Stimulated activated CD4-positive, alpha-beta T cell treated with anti-CD3 and anti-CD28 coated beads, Interleukin-4, amount 100 ng/mL, for 48 hours (primary cell): ENCODE data around the gene DGCR2.
"Not testable (repeated sequence)": the region's sequence is repeated elsewhere in the genome, so short reads cannot be mapped to it uniquely, and the experiment has no call there.

Experiments
- DNase-seq, 2 donors: peaks; one replicate each; pipeline ENCODE4 v3.0.0-alpha.2; 2020; ENCODE audit warnings: low read depth in 2 of 2

Gene DGCR2

DNA sequence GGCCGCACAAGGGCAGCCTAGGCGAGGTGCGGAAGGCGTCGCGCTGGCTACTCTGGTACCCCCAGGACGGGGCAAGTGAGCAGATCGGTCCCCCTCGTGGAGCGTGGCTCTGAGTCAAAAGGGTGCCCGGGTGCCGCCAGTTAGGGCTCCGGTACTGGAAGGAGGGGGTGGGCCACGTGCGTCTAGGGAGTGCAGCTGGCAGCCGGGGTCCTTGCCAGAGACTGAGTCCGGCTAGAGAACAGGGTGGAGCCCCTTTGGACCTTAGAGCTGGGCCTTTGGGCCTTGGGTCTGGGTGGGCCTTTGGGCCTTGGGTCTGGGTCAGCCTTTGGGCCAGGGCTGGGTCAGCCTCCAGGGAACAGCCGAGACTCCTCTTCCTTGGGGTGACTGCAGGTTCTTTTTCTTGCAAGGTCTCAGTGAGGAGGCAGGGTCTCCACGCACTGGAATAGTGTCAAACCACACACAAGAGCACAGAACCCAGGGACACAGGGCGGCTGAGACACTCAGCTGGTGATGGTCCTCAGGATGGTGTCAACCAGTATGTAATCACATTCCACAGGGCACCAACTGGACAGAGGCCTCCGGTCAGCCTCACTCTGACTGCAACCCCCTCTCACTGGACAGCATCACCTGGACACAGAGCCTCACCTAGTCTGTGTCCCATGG, 91.9 kb downstream of the DGCR2 start:
- not testable (repeated sequence) for DNase-seq

GRCh38 chr22:19029113-19030103, 92.8 kb downstream of the DGCR2 start:
- DNase-seq: not testable (repeated sequence)

DNA sequence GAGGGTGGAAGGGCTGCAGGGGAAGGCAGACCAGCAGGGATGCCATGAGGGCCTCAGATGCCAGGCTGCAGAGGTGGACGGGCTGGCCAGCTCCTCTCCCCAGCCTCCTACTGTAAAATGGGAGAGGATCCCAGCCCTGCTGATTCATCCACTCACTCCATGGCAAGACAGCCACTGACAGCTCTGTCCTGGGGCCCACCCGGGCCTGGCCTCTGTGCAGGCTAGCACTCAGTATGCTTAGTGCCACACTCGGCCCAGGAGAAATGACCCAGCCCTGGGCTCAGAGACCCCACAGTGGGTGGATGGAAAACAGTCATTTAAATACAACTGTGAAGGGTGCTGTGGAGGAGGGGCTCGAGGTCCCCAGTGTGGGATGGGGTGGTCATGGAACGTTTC, 94.2 kb downstream of the DGCR2 start:
- DNase-seq: not testable (repeated sequence)

DNA sequence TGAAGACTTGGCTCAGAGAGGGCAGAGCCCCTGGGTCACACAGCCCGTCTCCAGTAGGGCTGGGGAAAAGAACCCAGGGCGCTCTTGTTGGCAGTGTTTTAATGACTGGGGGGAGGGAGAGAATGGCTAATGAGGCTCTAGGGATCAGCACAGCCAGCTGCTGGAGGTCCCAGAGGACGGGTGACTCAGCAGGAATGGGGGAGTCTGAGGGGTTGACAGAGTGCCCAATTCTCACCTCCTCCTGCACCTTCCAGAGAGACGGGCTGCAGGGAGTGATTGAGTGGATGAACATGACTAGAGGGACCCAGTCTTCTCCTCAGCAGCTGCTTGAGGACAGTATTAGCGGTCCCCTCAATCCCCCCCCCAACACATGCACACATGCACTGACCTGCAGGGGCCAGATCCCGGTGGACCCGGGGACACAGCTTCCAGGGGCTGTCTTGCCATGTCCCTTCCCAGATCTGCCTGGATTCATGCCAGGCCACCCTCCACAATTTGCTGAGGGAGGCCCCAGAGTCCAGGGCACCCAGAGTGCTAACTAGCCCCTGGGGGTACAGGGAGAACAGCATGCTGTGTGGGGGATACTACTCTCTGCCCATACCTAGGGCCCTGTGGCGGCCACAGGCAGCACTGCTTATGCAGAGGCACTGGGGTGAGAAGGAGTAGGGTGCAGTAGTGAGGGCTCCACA, 94.7 kb downstream of the DGCR2 start:
- not testable (repeated sequence) for DNase-seq

- not testable (repeated sequence) for DNase-seq
Measured at GRCh38 chr22:19026080-19026479, 96.1 kb downstream of the DGCR2 start.

DNA sequence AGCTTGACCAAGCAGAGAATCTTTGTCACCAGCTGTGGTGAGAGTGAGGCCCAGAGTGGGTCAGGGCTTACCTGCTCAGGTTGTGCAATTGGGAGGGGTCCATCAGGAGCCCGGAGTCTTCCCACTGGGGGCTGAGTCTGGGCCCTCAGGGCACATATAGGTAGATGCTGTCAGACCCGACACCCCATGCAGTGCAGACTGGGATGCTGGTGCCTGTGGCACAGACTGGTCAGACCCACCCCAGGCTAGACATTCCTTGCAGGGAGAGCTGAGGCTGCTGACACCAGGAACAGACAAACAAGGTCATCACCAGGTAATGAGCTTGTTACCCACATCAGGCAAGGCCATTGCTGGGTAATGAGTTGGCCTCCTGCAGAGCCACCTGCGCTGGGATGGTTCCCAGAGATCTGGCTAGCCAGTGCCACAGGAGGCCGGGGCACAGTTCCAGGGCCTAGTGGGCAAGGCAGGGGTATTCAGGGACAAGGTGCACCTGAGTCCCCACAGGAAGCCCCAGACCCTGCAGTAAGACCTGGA, 97.2 kb downstream of the DGCR2 start:
- DNase-seq: not testable (repeated sequence)

GRCh38 chr22:19023931-19024330, 98.3 kb downstream of the DGCR2 start:
- not testable (repeated sequence) for DNase-seq

DNA sequence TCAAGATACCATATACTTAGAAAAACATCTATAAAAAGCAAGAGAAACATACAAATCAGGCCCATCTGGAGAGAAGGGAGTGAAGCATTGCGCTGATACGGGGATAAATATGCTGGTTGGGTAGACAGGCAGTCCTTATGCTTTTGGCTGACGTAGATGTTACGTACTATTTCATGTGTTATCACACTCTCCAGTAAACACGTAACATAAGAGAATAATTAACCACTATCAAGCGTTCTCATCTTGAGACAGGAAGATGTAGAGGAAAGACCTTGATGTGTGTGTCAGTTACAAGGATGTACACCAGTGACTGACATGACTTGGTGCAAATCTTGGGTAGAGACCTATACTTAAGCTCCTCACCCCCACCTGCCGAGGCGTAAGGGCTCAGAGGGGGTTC, 99.5 kb downstream of the DGCR2 start:
- DNase-seq: no peak

- DNase-seq: no peak
Measured at GRCh38 chr22:19019679-19020032, 102.6 kb downstream of the DGCR2 start.

- DNase-seq: no peak
Measured at GRCh38 chr22:19019029-19019678, 103.1 kb downstream of the DGCR2 start.

DNA sequence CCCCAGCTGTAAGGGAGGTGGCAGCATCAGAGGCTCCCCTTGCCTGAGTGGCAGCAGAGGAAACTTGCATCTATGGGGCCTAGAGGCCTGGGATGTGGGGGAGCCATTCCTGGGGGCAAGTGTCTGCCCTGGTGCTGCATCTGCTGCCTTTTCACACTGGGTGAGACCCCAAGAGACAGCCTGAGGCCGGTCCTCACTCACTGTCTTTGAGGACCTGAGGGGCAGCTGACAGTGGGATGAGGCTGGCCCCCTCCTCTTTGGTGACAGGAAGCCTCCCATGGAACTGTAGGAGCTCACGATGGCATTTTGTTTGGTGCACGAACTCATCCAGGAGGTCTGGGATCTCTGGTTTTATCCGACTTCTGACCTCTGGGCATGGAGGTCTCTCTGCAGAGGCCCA, 104.0 kb downstream of the DGCR2 start:
- DNase-seq: no peak

GRCh38 chr22:19016081-19016766, 106.0 kb downstream of the DGCR2 start:
- DNase-seq: no peak

DNA sequence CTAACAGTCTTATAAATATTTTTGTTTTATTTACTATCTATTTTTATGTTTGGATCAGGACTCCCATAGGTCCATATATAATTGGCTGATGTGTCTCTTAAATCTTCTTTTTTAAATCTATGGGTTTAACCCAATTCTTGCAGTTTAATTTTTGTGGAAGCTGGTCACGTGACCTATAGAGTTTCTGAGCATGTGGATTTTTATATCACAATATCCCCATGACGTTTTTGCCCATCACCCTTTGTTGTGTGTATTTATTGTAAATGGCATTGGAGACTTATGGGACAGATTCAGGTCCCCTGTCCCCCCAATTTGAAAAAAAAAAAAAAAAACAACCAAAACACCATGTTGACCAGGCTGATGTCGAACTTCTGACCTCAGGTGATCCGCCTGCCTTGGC, 107.3 kb downstream of the DGCR2 start:
- DNase-seq: no peak

- DNase-seq: not testable (repeated sequence)
Measured at GRCh38 chr22:19013881-19014598, 108.2 kb downstream of the DGCR2 start.

- not testable (repeated sequence) for DNase-seq
Measured at GRCh38 chr22:19013411-19013810, 108.8 kb downstream of the DGCR2 start.

GRCh38 chr22:19012308-19012986, 109.8 kb downstream of the DGCR2 start:
- no peak for DNase-seq

DNA sequence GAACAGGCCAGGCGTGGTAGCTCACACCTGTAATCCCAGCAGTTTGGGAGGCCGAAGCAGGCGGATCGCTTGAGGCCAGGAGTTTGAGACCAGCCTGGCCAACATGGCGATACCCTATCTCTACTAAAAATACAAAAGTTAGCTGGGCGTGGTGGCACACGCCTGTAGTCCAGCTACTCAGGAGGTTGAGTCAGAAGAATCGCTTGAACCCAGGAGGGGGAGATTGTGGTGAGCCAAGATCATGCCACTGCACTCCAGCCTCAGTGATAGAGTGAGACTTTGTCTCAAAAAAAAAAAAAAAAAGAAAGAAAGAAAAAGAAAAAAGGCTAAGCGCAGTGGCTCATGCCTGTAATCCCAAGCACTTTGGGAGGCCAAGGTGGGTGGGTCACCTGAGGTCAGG, 110.6 kb downstream of the DGCR2 start:
- DNase-seq: not testable (repeated sequence)

DNA sequence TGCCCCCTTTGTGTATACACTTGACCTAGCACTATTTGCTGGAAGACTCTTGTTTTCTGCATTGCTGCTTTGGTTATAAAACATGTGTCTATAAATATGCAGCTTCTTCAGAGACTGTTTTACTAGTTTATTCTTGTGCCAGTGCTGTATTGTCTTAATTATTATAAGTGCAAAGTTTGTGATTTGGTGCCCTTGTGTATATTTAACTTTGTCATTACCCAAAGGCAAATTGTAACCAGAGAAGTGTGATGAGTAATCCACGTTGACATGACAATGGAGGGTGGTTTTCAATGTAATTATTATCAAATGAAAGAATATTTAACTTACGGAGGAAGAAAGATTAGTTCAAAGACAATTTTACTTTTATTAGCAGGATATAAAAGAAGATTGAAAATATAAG, 111.1 kb downstream of the DGCR2 start:
- no peak for DNase-seq

- DNase-seq: no peak
Measured at GRCh38 chr22:19005905-19006304, 116.3 kb downstream of the DGCR2 start.

- no peak for DNase-seq
Measured at GRCh38 chr22:19004471-19004870, 117.7 kb downstream of the DGCR2 start.
